OCI-LY7 (cell line): ENCODE measurements around the gene BTBD9.

Source experiments
- EZH2phosphoT487 ChIP-seq: fragments of 200-600 bp; sonication (generic); IDR thresholded peaks from 2 replicates; pipeline ENCODE4 v1.6.1; 2018; ENCODE audit warnings: low read depth, borderline replicate concordance, mild to moderate bottlenecking, mixed run types, antibody characterized with exemption, low read length, moderate library complexity, mixed read lengths
- TF ChIP-seq, protein P1 (sequence below): fragments of 200-600 bp; sonication (generic); conservative IDR thresholded peaks from 2 replicates; pipeline ENCODE4 v1.5.1; 2014; ENCODE audit warnings: mild to moderate bottlenecking, antibody characterized with exemption, low read length, moderate library complexity, mixed read lengths

DNA sequence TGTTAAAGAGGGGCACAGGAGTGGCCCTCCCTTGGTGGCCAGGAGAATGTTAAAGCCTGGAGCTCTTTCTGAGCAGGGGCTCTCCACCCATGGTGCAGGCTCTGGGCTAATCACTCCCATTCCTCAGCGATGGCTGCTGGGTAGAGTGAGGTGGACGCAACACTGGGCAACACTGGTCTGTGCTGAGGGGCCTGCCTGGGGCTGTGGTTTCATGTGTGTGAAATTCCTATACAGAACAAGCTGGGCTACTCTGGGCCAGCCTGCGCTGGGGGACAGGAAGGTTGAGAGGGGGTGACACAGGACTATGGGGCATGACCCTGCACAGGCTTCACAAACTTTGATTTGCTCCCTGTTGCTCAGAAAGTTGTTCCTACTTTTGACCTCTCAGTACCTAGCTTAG is 427.6 kb downstream of the BTBD9 start:
- TF ChIP-seq, protein P1, sequence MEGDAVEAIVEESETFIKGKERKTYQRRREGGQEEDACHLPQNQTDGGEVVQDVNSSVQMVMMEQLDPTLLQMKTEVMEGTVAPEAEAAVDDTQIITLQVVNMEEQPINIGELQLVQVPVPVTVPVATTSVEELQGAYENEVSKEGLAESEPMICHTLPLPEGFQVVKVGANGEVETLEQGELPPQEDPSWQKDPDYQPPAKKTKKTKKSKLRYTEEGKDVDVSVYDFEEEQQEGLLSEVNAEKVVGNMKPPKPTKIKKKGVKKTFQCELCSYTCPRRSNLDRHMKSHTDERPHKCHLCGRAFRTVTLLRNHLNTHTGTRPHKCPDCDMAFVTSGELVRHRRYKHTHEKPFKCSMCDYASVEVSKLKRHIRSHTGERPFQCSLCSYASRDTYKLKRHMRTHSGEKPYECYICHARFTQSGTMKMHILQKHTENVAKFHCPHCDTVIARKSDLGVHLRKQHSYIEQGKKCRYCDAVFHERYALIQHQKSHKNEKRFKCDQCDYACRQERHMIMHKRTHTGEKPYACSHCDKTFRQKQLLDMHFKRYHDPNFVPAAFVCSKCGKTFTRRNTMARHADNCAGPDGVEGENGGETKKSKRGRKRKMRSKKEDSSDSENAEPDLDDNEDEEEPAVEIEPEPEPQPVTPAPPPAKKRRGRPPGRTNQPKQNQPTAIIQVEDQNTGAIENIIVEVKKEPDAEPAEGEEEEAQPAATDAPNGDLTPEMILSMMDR: no peak
- TF ChIP-seq EZH2phosphoT487: no peak
